Stimulated activated CD4-positive, alpha-beta T cell treated with anti-CD3 and anti-CD28 coated beads, TNF-alpha, amount 100 ng/mL, for 1 hour (primary cell): Measurements from ENCODE around the gene ZEB2.

Experiments used
- DNase-seq, 3 donors: peaks; one replicate each; pipeline ENCODE4 v3.0.0-alpha.2; 2020; ENCODE audit warnings: low read depth in 3 of 3, low spot score in 1 of 3

ZEB2 gene

DNA sequence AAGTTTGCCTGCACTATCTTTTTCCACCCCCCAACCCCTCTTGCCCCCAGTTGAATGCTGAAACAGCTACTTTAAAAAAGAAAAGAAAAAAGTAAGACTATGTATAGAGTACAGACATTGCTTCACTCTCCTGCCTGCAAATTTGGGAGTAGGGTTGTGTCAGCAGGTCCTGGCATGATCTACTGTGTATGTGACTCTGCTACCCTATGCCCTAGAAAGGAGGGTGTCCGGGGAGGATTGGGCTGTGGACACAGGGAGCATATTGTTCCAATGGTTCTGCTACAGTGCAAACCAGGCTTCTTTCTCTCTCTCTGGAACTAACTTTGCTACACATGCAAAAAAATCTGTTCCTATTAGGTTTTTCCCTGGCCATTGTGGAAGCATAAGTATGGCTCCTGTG lies 9.9 kb upstream of the ZEB2 start:
- DNase-seq: no peak

DNA sequence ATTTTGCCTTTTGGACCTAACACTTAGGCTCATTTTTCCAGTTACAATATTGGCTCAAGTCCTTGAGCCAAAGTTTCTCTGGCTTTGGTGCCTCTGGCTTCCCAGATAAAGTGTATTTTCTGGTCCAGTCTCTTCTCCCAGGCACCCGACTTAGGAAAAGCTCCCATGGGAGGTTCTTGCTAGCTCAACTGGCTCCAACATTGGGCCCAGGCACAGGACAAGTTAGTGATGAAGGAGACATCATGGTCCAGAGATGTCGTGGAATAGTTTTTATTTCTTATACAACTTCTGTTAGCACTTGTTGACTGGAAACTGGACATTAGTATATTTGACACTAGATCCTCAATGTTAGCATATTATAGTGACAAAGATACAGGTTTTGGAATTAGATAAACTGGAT lies 8.2 kb upstream of the ZEB2 start:
- DNase-seq: no peak

DNA sequence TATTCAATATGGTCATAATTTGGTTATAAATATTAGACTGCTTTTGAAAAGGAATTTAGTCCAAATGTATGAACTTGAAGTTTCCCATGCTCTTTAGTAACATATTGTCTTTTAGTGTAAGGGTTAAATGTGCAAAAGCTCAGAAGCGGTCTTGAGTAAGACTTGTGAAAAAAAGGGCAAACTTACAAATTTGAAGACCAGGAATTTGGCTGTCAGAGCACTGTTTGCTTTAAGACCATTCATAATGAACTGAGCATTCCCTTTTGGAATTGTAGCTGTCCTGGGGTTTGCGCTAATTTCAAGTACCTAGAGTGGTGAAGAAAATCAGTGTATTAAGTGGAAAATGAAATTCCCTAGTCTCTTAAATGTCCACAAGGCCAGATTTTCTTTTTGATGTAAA lies 6.9 kb upstream of the ZEB2 start:
- no peak for DNase-seq

DNA sequence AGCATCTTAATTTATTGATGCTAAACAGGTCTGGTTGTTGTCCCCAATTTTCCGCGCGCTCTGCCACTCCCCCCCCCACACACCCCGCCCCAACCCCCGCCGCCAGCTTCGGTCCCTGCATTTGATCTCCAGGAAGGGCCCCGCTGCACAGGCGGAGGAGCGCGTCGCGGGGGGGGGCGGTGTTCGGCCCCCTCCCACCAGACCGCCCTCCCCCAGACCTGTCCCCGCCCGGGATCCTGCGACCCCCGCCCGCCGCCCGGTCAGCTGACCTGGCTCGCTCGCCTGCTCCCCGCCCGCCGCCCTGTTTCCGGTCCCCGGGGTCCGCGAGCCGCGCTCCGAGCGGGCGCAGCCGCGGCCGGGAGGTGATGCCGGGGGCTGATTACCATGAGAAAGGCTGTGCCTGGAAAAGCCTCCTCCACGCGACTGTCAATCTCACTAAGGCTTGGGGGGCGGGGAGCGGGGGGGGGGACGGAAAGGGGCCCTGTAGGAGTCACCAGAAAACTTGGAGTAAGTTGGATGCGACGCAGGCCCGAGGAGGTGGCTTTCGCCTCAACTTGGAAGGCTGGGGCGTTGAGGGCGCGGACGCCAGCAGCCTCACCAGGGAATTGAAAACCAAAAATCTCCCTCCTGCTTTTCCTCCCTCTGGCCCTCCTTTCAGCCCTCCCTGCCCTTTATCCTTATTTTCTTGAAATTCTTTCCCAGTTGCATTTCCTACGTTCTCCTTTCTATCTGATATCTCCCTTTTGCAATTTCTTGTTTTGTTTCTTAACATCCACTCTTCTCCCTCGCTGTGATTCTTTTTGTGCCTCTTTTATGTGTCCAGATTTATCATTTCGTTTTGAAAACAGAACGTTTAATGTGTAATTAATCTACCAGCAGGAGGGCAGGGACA lies 4.4 kb upstream of the ZEB2 start:
- no peak for DNase-seq

DNA sequence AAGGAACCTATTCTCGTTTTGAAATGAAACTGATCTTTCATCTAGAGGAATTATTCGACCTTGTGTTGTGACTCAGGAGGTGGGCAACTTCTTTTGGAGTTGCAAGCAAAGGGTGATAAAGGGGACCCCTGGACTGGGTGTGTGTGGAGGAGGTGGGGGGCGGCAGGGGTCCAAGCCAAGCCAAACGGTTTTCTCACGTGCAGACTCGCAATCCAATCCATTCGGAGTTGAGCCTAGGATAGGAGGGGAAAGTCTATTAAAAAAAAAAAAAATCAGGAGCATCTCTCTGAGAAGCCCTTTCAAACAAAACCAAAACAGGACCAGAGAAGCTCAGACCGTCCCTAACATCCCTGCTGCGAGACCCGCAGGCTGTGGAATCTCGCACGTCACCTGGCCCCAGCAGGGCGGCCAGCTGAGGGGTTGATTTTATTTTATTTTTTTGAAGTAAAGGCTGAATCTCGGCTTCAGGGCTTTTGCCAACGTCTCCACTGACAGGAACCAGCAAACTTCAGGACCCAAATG lies 3.7 kb upstream of the ZEB2 start:
- no peak for DNase-seq

DNA sequence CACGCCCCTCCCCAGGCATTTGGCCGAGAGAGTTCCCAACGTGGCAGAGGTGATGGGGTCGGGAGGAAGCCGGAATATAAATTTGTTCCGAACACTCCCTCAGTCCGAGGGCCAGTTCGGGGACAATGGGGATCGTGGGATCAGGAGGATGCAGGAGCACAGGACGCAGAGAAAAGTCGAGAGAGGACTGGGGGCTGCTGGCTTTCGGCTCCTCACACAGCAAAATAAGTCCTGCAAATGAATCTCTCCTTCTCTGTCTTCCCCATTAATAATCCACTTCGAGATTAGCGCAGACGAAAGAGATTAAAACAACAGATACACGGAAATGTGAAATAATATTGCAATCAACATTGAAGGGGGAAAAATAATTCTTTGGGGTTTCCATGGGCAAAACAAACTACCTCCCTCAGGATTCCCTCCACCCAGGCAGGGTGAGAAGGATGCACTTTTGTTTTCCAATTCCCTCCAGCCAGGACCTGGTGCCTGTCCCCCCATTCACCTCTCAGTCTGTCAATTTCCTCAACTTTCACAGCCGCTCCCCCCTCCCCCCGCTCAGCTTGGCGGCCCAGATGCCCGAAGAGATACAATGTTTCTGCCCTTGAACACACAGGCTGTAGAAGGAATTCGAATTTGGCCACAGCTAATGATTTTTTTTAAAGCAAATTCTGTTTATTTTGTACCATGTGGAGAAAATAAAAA lies 3.1 kb upstream of the ZEB2 start:
- no peak for DNase-seq

DNA sequence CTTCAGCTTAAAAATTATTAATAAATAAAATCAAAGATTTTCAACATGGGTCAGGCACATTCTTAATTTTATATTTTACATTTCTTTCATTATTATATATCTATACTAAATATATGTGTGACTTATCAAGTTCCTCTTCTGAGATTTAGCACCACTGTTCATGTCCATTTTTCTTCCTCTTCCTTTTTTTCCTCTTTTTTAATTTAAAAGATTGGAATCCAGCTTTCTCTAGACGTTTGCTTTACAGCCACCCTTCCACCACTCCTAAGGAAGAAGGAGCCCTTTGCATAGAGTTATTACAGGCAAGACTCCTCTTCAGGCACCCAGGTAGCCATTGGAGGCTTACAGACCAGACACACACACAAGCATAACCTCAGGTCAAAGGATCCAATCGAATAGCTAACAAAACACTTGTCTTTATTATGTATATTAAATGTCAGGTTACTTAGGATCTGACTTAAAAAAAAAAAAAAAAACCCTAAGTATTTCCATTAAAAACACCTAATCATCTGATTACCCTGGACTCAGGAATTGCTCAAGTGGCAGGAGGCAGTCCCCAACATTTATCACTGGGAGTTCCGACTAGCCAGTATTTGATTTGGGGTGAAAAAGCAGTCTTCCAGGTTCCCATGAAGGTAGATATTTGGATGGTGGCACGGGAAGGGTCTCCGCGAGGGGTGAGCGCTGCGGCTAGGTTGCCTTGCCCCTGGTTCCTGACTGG lies 2.4 kb upstream of the ZEB2 start:
- no peak for DNase-seq

DNA sequence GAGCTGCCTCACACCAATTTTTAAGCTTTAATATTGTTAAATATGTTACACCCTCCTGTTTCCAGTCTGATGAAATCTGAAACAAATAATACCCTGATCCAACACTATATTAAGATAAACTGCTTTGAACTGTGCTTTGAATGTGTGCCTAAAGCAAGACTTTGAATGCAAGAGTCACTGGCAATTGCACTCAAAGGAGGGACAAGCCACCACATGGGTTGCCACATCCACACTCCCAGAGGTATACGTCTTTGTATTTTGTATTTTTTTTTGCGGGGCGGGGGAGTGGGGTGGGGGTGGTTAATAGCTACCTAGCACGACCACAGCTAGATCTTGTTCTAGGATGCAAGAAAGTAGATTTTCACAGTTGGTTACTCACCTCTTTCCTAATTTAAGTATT lies 1.8 kb upstream of the ZEB2 start:
- DNase-seq: no peak

DNA sequence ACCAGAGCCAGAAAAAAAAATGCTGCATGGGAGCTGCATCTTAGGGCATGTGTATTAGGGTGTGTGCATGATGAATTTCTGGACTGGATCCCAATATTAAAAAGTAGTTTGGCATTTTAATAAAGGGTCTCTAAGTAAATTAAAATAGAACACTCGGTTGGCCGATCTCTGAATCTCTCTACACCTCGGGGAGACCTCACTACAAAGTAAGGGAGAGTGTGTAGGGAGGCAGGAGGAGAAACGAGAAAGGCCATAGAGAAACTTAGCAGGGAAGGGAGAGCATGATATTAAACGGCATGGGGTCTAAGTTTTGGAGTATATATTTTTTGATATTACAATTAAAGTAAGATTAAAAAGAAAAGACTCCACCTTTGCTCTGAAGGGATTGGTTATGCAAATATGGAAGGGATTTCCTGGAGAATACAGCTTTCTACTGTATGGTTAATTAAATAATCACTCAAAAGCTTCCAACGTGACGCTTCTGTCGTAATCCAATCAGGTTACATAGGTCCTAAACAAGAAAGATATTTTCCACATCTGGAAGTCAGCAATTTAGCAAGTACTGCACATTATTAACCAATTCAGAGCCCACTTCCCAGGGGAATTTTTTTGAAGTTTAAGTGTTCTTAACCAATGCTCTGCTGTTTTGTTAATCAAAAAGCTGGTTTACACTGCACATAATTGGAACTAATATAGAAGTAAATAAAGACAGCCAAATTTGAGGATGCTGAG lies 1.0 kb upstream of the ZEB2 start:
- no peak for DNase-seq

DNA sequence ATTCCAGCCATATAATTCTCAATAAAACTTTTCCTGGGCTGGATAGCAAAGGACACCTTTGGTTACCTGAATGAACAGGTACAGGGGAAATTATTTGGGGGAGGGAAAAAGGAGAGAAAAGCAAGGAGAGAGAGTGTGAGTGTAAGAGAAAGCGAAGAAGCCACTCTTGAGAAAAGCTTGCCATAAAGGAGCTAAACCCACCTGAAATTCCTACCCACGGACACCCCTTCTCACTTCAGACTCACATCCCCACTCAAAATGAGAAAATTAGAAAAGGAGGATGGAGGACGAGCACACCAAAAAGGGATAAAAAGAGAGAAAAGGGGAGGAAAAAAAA lies 354 bp downstream of the ZEB2 start:
- no peak for DNase-seq

DNA sequence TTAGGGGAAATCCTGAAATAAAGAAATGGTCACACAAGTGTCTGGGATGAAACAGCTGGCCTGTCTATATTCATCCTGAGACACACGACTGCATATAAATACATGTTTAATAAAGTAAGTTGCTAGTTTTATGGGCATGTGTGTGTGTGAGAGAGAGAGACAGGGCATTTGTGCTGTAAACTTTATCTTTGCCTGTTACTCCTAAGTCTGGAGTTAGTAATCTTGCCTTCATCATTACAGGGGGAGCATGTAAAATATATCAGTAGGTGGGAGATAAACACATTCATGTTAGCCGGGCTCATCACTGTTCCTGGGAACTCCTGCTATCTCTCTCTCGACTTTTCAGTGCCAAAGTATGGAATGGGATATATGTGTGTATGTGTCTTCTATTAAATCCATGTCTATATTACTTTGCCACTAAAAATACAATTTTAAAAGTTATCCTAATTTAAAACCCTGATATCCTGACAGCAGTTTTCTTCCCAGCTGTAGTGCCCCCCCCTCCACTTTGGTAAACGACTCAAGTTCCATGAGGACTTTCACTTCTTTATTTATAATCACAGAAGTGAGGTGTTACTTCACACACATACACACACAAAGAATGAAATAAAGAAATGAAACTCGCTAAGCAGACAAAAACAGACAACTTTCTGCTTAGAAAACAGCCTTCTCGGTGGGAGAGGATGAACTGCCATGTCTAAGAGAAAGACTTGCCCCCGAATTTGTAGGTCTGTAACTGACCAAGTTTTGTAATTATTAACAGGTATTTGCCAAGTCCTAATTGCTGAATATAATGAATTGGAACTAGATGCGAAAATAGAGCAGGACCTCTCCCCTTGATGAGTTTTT lies 947 bp downstream of the ZEB2 start:
- no peak for DNase-seq

DNA sequence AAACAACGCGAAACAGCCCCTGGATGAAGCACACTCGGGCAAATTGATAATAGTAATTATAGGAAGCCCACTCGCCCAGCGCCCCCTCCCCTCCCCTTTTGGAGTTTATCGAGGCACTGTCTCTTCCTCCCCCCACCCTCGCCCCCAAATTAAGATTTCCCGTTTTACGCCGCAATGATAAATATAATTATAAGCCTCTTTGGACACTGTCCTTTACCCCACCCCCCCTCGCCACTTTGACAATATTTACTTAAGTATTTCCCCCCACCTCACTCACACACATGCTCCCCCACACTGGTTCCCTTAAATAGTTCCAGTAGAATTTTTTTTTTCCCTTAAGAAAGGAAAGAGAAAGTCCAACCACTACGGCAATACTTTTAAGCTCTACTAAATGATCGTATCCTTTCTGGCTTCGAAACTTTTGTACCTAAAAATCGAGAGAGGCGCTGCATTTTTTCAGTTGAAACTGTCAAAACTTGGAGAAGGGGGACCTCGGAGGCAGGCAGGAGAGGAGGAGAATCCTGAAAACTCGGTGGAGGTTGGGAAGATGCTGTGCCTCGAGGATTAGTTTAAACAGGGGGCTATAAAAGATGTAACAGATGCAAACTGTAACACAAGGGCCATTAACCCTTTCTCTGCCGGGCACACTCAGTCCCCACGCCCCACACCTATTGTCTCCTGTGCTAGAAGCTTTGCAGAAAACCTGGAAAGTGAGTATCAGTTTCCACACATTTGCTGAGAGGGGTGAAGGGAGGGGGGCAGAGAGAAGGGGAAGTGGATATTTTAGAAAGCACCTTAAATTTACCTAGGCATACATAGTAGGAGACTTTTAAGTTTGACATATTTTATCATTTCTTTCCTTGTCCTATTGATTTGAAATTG lies 1.8 kb downstream of the ZEB2 start:
- DNase-seq: no peak

DNA sequence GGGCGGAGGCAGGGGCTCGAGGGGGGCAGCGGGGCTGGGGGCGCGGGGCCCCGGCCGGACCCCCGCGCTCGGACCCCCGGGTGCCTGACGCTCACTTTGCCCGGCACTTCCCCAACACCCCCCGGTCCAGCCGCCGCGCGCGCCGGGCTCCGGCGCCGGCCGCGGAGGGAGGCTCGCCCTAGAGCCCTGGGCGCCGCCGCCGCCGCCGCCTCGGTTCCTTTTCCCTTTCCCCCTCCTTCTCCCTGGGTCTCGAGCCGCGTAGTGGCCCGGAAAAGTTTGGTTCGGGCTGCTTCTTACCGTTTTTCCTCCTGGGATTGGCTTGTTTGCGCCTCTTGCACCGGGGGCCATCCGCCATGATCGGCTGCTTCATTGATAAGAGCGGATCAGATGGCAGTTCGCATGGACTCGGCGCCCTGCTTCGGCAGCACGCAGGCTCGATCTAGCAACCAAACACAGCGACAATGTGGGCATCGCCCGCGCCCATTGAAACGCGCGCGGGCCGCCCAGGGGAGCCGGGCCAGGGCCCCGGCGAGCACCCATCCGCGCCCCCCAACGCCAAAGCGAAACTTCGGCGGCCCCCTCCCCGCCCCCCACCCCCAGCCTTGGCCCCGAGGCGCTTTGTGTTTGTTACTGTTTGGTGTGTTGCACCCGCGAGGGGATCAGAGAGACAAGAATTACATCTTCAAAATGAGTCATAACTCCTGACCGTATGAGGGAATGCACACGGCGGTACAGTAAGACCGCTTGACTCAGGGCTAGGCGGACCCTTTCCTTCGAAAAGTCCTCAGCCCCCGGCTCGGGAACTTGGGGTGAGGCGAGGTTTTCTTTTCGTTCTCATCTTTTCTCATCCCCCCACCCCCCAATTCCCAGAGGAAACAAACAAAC lies 2.7 kb downstream of the ZEB2 start:
- DNase-seq: peak in 1 of 3 donors; percentile 25

DNA sequence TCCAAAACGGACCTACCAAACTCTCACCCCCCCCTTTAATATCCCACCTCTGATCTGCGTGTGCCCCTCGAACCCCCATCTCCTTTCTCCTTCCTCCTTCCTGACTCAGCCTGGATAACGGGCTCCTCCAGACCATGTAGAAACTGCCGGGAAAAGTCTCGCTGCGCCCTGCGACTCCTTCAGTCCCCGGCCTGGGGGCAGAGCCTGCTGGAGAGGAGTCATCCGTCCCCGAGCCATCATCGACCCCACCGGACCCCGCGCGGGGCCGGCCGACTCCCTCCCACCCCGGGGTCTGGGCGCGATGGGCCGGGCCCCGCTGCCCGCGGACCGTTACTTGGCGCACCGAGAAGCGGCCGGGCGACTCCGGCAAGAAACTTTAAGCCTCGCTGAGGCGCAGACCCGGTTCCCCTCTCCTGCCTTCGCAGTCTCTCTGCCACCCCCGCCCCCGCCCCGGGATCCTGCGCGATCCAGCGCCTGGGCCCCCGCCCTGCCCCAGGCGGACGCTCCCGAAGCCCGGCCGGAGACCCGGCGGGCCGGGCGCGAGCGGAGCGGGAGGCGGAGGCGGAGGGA lies 3.4 kb downstream of the ZEB2 start:
- DNase-seq: no peak

DNA sequence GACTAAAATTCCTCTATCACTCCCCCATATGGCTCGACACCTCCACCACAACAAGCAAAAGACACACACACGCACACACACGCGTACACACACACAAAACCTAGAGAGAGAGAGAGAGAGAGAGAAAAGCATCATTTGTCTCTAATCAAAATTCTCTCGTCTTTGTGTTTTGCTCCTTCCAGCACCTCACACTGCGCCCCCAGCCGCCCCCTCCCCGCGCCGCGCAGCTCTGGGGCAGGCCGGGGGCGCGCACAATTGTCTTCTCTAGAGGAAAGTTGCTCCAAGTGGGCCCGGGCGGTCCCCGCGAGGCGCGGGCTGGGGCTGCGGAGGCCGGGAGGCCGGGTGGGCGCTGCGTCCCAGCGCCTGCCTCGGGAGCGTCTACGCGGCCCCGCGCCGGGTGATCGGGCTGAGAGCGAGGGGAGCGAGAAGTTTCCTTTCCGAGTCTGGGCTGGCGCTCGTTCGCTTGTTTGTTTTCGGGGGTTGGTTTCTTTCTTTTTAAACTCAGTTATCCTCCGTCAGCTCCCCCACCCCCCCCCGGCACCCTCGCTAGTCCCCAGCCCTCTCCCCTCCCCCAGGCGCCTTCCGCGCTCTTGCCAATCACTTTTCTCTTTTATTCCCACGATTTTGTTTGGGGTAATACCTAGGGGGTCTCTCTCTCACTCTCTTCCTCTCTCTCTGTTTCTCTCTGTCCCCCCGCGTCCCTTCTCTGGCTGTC lies 4.1 kb downstream of the ZEB2 start:
- no peak for DNase-seq

DNA sequence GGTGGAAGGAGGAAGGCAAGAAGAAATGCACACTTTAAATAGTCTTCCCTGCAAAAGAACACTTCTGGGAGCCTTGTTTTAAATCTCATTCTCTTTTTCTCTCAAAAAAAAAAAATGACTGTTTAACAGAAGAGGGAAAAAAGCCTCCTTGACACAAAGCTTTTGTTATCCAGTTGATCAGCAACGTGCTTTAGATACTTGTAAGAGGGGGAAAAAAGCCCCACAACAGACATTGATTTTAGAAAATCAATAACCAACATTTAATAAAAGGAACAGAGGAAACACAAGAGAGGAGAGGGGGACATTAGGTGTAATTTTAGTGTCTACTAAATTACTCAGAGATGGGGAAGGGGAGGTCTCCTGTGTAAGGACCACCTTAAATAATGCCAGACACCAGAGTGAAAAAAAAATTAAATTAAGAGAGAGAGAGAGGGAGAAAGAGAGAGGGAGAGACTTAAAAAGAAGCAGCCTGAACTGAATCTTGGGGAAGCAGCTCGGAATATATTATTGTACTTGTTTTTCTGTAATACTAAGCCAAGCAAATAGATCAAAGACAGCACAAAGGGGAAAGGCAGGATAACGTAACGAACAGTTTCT lies 4.7 kb downstream of the ZEB2 start:
- no peak for DNase-seq

DNA sequence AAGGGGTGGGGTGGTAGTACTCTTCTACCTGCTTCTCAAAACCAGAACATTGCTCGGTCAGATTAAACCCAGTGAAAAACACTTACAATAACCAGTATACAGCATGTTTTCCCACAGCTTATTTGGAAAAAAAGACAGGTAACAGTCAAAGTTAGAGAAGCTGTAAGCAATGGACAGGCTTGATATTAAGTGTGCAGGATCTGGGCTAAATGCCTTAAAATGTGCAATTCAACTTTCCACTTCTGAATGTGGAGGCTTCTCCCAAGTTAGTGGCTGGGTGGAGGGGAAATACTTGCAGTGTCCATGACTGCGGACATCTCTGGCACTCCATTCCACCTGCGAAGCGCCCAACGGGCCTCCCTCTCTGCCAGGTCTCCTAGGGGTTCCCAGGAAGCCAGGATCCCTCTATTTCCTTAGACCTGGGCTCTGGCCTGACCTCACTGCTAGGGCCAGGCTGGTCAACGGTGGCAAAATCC lies 5.3 kb downstream of the ZEB2 start:
- DNase-seq: no peak
